ELR (cell line): ENCODE measurements around the gene RASGRP2.

Experiments
- DNase-seq: peaks from one replicate; pipeline ENCODE4 v3.0.0-alpha.2; 2015; ENCODE audit warnings: low read depth

RASGRP2 gene

DNA sequence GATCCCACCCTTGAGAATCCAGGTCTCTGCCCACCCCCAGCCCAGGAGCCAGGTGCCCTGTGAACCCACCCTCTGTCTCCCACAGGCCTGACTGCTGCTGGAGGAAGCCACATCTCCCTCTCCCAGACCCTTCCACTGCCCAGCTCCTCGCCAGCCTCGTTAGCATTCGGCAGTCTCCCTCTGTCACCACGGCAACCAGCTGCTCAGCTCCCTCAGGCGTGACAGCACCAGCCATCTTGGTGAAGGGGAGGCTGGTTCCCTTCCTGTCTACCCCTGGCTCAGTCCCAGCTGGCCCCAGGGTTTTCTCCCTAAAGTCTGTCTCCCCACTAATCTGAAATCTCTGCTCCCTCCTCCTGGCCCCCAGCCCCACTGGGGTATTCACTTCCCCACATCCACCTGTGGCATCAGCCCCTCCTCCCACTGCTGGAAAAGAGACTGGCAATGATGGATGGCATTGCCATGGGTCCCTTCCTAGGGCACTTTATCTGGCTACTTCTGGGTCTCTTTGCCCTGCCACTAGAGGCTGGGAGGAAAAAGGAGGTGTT is 49.0 kb downstream of the RASGRP2 start:
- DNase-seq: no peak

DNA sequence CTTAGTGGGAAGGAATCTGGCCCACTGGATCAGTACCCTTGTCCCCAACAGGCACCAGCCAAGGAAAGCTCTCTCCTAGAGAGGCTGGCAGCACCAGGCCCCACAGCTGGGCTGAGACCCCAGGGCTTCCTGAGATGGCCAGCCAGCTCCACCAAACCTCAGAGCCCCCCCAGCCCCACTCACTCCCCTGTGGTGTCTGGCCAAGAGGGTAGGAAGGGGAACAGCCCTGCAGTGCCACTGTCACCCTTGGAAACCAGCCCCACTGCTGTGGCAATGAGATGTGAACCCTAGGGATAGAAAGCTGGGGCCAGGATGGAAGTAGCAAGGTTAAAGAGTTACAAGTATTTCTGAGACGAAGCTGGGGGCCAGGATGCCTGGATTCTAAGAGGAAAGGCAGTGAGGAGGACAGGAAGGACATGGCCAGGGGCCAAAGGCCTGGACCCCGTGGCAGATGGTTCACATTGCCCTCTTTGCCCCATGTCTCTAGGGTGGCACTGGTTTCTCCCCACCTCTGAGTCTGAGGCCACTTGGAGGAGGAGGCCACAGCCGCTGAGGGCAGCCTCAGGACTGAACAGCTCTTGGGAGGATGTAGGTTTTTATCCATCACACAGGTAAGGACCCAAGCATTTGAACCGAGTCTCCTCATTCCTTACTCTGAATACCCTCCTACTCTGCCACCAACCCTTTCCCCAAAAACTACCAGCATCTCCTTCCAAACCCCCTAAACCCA is 49.8 kb downstream of the RASGRP2 start:
- DNase-seq: no peak

DNA sequence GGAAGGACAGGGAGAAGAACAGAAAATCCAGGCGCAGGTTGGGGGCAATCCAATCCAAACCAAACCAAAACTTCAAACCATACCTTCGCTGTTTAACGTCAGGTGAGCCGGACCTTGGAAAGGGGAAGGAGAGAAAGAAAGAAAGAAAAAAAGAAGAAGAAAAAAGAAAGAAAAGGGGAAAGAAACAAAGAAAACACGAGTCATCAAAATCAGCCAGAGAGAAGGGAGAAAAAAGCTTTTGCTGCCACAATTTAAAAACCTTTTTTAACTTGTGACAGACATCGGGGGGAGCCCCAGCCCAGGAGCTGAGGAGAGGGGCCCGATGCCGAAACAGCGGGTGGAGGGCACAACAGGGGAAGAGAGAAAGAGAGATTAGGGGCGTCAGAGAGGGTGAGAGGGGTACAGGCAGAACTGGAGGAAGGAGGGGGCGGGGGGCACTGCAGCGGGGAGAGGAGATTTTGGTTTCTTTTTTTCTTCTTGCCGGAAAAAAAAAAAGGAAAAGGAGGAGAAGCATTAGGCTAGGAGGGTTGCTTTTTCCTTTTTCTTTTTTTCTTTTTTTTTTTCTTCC is 51.1 kb downstream of the RASGRP2 start:
- DNase-seq: no peak

DNA sequence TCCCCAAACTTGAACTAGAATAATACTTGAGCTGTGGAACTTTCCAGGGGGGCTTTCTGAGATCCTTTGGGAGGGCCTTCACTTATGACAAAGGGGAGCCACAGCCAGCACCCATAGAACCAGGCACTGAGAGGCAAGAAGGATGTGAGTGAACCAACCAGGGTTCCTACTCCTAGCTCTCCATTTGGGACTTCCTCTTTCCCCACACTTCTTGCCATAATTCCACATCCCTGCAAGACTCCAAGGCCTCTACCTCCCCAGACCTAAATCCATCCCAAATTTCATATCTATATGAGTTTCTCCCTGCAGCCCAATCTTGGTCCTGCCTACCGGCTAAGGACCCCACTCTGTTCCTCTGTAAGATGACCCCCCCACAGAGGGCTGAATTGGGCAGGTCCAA is 52.4 kb downstream of the RASGRP2 start:
- DNase-seq: no peak

DNA sequence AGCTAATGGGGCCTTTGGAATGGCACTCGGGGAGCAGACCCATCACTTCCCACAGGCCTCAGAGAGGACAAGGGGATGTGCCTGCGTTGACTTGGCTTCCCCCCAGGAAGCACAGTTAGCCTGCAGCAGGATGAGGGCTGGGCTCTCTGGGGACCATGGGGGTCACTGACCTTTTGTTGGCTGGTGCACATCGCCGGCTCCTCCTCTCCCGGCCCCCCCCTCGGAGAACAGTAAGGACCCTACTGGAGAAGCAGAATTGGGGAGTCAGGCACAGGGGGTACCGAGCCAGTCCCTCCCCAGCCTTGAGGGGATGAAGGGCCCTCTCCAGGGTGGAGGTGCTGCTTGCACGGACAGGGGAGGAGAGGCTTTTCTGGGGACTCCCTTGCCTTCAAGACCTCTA is 53.7 kb downstream of the RASGRP2 start:
- no peak for DNase-seq

DNA sequence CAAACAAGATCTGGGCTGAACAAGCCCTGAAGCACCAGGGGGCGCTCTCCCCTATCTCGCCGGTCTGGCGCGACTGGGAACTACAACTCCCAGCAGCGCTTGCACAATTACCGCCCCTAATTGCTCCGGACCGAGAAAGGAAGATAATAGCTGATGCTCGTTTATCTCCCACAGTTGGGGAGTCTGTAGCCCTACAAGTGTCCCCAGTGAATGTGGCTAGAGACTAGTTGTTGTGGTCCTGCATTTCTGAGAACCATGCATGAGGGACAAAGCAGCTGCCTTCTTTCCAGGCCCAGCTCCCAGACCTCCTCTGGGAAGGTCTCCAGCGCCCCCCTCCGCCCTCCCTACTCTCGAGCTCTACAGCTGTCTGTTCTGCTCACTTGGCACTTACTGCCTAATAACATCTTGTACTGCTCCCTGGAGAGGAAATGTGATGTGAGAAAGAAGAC is 55.4 kb downstream of the RASGRP2 start:
- DNase-seq: peak; percentile 87

DNA sequence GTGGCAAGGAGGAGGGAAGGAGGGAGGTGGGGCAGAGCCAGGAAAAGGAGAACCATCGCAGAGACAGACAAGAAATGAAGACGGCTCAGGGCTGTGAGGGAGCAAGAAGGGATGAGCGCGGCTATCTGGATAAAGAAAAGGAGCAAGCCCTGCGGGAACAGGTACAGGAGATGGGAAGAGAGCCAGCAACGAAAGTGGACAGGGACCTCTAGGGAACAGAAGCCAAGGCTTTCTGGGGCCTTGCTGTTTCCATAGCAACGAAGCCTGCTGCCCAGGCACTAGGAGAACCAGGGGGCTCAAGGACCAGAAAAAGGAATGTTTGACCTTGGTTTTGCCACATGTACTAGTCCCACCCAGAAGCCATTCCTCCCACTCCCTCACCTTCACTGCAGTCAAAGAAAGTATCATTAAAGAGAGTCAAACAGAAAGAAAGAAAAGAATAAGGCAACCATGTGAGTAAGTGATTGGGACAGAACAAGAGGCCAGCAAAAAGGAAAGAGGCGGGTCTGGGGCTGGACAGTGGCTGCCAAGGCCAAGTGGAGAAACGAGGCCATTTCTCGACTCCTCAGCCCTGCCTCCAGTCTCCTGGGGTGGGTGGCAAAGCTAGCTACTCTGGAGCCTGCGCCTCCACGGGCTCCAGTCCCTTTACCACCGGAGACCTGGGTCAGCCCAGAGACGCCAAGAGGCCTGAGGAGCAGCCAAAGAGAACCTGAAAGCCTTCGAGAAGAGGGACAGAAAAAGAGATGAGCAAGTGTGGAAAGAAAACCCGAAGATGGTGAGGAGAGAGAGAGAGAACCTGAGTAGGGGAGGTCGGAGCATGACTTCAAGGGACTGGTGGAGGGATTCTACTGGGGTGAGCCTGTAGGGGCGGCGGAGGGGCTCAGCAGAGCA is 56.1 kb downstream of the RASGRP2 start:
- no peak for DNase-seq

DNA sequence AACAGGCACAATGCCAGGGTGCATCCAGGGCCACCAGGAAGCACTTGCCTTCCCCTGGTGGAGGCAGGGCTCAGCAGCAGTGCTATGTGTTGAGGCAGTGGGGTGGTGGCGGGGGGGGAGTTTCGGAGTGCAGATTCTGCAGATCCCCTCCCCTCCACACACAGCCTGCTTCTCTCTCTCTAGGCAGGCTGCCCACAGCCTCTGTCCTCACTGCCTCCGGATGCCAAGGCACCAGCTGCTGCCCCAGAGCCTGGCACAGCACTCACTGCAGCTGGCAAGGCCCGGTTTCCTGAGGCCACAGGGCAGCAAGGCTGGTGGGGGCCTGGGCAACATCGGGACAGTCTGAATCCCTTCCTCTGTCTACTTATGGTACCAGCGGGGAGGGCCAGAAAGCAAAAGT is 56.7 kb downstream of the RASGRP2 start:
- no peak for DNase-seq

DNA sequence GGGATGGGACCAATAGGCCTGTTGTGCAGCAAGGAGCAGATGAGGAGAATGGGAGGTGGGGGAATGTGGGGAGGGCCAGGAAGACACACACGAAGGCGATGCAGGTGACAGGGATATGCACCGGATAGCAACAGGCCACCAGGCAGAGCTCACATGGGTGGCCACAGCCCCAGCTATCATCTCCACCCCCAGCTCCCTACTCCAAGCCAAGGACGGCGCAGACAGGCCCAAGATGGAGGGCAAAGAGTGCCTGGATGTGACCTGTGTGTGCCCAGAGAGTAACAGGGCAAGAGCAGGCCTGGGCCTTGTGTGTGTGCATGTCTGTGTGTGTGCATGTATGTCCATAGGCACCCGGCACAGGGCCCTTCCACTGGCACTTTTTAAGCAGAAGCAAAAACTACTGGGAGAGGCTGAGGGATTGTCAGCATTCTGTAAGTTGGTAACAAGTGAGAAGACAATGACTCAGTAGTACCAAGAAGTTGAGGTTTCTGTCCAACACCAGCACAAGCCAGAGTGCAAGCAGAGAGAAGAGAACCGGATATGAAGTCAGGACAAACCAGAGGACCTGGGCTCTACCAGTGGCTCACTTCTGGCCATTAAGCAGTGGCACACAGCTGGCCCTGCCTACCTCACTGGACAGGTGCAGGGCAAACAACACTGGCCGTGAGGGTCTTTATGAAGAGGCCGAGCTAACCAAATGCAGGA is 57.3 kb downstream of the RASGRP2 start:
- peak; percentile 17 for DNase-seq

DNA sequence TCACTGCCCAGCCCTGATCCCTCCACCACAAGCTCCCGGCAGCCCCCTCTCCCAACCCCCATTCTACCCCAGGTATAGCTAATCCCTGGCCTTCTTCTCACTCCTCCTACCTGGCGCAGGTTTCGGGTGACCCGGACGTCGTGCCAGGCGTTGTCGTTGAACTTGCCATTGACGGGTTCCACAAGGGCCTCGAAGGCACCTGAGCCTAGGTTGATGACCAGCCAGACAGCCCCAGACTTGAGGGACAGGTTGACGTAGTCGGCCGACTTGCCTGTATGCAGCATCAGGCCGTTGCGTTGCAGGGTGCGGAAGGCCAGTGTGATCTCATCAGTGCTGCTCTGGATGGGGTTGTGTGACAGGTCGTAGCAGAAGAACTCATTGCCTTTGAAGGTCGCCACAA is 58.4 kb downstream of the RASGRP2 start:
- DNase-seq: no peak

DNA sequence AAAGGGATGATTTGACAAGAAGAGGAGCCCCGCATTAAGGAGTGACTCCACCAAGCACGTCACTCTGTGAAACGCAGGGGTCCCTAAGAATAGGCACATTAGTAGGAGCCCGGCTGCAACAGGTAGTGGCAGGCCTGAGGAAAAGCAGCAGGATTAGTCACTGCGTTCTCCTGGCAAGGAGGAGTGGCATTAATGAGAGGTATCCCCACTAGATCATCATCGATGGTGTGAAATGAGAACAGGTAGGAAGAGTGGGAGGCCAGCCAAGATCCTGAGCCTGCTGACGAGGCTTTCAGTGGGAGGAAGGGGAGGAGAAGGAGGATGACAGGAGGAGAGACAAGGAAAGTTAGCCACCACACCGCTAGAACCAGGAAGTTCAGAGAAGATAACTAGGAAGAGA is 59.6 kb downstream of the RASGRP2 start:
- DNase-seq: no peak

DNA sequence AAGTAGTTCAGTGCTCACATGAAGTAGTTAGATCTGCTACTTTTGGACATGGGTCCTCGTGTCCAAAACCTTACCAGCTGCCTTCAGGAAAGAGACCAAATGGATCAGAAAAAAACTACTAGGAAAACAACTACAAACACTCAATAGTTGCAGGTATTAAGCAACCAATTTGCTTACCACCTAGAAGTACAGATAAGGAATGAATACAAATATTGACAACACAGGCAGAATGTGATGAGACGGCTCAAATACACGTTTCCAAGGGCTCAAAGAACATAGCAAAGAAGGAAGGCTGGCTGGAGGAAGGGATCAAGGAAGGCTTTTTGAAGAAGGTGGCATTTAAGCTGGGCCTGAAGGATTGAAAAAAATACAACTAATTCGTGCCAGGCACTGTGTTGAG is 62.8 kb downstream of the RASGRP2 start:
- no peak for DNase-seq

DNA sequence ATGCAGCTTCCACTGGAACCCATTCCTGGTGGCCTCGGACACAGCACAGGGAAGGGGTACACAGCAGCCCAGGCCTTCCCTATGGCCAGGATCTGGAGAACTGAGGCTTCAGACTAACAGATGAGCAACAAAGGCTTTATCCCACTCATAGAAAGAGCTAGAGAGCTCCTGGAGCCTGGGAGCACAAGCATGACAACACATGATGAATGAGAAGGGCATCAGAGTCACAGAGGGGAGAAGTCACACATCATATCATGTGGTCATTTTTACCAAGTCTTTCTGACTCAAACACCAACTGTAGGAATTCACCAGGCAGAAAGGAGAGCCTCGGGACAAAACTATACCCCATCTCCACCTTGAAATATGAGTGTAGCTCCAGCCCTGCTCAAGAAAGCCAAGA is 64.1 kb downstream of the RASGRP2 start:
- no peak for DNase-seq

DNA sequence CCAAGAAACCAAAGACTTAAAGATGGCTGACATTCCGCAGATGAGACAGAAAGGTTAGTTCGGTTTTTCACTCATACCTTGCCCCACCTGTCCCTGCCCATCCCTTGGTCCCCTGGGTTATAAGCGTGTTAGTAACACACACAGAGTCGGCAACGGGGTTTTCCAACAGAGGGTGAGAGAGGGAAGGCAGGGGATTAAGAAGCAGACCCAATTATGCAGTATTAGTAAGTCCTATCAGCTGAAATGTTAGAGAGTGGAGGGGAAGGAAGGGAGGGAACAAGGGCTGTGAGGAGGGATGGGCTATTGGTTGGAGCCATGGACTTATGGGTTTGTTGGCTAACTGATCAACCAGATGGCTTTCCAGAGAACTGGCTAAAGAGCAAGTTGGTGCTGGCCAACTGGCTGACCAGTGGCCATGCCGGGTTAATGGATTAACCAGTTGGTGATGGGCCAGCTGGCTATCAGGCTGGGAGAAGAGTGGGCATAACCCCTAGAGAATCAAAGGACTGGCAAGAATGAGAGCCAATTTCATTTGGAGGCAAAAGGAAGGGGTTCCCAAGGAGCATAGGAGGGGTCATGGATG is 66.4 kb downstream of the RASGRP2 start:
- no peak for DNase-seq
